IMR-90 (cell line): ENCODE data around the gene IL31RA. TPM values are rescaled to one million over a fixed set of nuclear protein-coding genes. Genes with fewer than 3 reads are reported as not detected.

Experiments used
- ATAC-seq: fragments of 200-7000 bp; cut with Tn5 transposase; 2 replicates; pipeline ENCODE4 v1.9.1; 2020; ENCODE audit warnings: low read depth, mild to moderate bottlenecking, moderate library complexity
- BruUV-seq: library from RNA; stranded (reverse); fragments of 400-500 nt; replicated peaks from 2 replicates; lab custom pipeline; 2021; lab: Mats Ljungman, UMichigan
- CTCF ChIA-PET: fragments of 300-600 bp; formaldehyde crosslinking; extraction: SDS; loops from one replicate; lab custom pipeline; 2021; ENCODE audit warnings: antibody characterized with exemption; lab: Yijun Ruan, JAX
- POLR2A ChIA-PET: fragments of 300-600 bp; sonication (Branson Sonifier 250); formaldehyde crosslinking; loops from one replicate; lab custom pipeline; 2022; ENCODE audit warnings: antibody characterized with exemption; ENCODE audit not compliant: unreplicated experiment; lab: Charles Lee
- DNase-seq: peaks from one replicate; pipeline ENCODE4 v3.0.0; 2013
- H2AFZ ChIP-seq: replicated peaks from 2 replicates; pipeline ENCODE3; 2013; ENCODE audit warnings: low read length, mild to moderate bottlenecking; ENCODE audit not compliant: poor library complexity
- H2AK5ac ChIP-seq: 2 replicates; pipeline ENCODE4 v1.6.1; 2013; ENCODE audit warnings: low read depth, low read length, inconsistent platforms
- H2AK9ac ChIP-seq: replicated peaks from 2 replicates; pipeline ENCODE3; 2013; ENCODE audit warnings: mild to moderate bottlenecking, low read depth, low read length, moderate library complexity; ENCODE audit not compliant: poor library complexity
- H2BK120ac ChIP-seq: 2 replicates; pipeline ENCODE4 v1.6.1; 2013; ENCODE audit warnings: low read depth, low read length, inconsistent platforms
- H2BK15ac ChIP-seq: 3 replicates; pipeline ENCODE4 v1.6.1; 2013; ENCODE audit warnings: low read depth, low read length, inconsistent platforms
- H2BK20ac ChIP-seq: 2 replicates; pipeline ENCODE4 v1.6.1; 2013; ENCODE audit warnings: low read depth, mild to moderate bottlenecking, inconsistent platforms, low read length, moderate library complexity
- H2BK5ac ChIP-seq: 2 replicates; pipeline ENCODE4 v1.6.1; 2013; ENCODE audit warnings: mild to moderate bottlenecking, low read depth, low read length, inconsistent platforms; ENCODE audit not compliant: poor library complexity, severe bottlenecking
- H3K14ac ChIP-seq: replicated peaks from 2 replicates; pipeline ENCODE4 v1.6.1; 2013; ENCODE audit warnings: low read depth, low read length, inconsistent platforms
- H3K18ac ChIP-seq: 2 replicates; pipeline ENCODE4 v1.6.1; 2013; ENCODE audit warnings: low read depth, low read length, control low read depth
- H3K23ac ChIP-seq: 2 replicates; pipeline ENCODE4 v1.6.1; 2013; ENCODE audit warnings: low read depth, low read length, inconsistent platforms
- H3K27ac ChIP-seq: 2 replicates; pipeline ENCODE4 v1.5.1; 2013; ENCODE audit warnings: mild to moderate bottlenecking, control low read depth, low read length; ENCODE audit not compliant: insufficient read depth
- H3K27me3 ChIP-seq: 2 replicates; pipeline ENCODE4 v1.6.1; 2013; ENCODE audit warnings: low read length; ENCODE audit not compliant: control insufficient read depth, insufficient read depth
- H3K36me3 ChIP-seq: 2 replicates; pipeline ENCODE4 v1.6.1; 2013; ENCODE audit warnings: low read length, mixed read lengths; ENCODE audit not compliant: control insufficient read depth, insufficient read depth
- H3K4ac ChIP-seq: 2 replicates; pipeline ENCODE4 v1.6.1; 2013; ENCODE audit warnings: low read depth, low read length, inconsistent platforms
- H3K4me1 ChIP-seq: 2 replicates; pipeline ENCODE4 v1.6.1; 2013; ENCODE audit warnings: low read length, mixed read lengths; ENCODE audit not compliant: control insufficient read depth, insufficient read depth
- H3K4me2 ChIP-seq: 2 replicates; pipeline ENCODE4 v1.6.1; 2013; ENCODE audit warnings: low read depth, mild to moderate bottlenecking, control low read depth, low read length, moderate library complexity
- H3K4me3 ChIP-seq: 2 replicates; pipeline ENCODE4 v1.5.1; 2013; ENCODE audit warnings: low read depth, mild to moderate bottlenecking, control low read depth, low read length, moderate library complexity; ENCODE audit not compliant: insufficient read depth
- H3K56ac ChIP-seq: 2 replicates; pipeline ENCODE4 v1.6.1; 2013; ENCODE audit warnings: low read length, inconsistent platforms; ENCODE audit not compliant: insufficient read depth; ENCODE audit errors: extremely low read depth
- H3K79me1 ChIP-seq, 2 experiments: 2 replicates each; pipeline ENCODE4 v1.6.1; 2013; ENCODE audit warnings: low read length in 2 of 2, inconsistent platforms in 1 of 2, low read depth in 1 of 2
- H3K9ac ChIP-seq: 2 replicates; pipeline ENCODE4 v1.6.1; 2013; ENCODE audit warnings: low read depth, low read length, control low read depth
- H3K9me1 ChIP-seq: 2 replicates; pipeline ENCODE4 v1.6.1; 2013; ENCODE audit warnings: low read length, inconsistent platforms; ENCODE audit not compliant: insufficient read depth
- H3K9me3 ChIP-seq: 2 replicates; pipeline ENCODE4 v1.6.1; 2013; ENCODE audit warnings: low read length; ENCODE audit not compliant: control insufficient read depth, insufficient read depth
- H4K20me1 ChIP-seq: 2 replicates; pipeline ENCODE4 v1.6.1; 2013; ENCODE audit warnings: low read length, inconsistent platforms; ENCODE audit not compliant: insufficient read depth
- H4K5ac ChIP-seq: 2 replicates; pipeline ENCODE4 v1.6.1; 2013; ENCODE audit warnings: mild to moderate bottlenecking, low read depth, low read length, control low read depth
- H4K8ac ChIP-seq, 2 experiments: 2 replicates each; pipeline ENCODE4 v1.6.1; 2013; ENCODE audit warnings: low read depth in 2 of 2, low read length in 2 of 2, control low read depth in 1 of 2, inconsistent platforms in 1 of 2
- H4K91ac ChIP-seq: 2 replicates; pipeline ENCODE4 v1.6.1; 2013; ENCODE audit warnings: low read depth, low read length, inconsistent platforms; ENCODE audit not compliant: insufficient read depth
- CEBPB ChIP-seq: IDR thresholded peaks from 2 replicates; pipeline ENCODE4 v1.6.1; 2012; ENCODE audit warnings: low read depth, low read length, improper control_type of control experiment
- CHD1 ChIP-seq: IDR thresholded peaks from 2 replicates; pipeline ENCODE4 v1.6.1; 2012; ENCODE audit warnings: low read depth, low read length, improper control_type of control experiment
- NFE2L2 ChIP-seq: fragments of 150-350 bp; IDR thresholded peaks from 2 replicates; pipeline ENCODE4 v1.6.1; 2016; ENCODE audit warnings: low read depth, mild to moderate bottlenecking, low read length
- POLR2A ChIP-seq: IDR thresholded peaks from 2 replicates; pipeline ENCODE4 v1.6.1; 2012; ENCODE audit warnings: mild to moderate bottlenecking, low read depth, low read length
- WGBS, 2 experiments: methylation state at CpG; one replicate each; pipeline versions ENCODE4 v1.1.5 to v1.1.7; 2013; ENCODE audit warnings: missing lambda C conversion rate in 2 of 2; ENCODE audit not compliant: insufficient read length in 1 of 2; ENCODE audit errors: extremely low coverage in 2 of 2; 5-methylcytosine and 5-hydroxymethylcytosine counted together
- dilution Hi-C: fragments of 300-500 bp; cut with HindIII; formaldehyde crosslinking; loops from one replicate; pipeline ENCODE4 v1.14.3; 2018; ENCODE audit warnings: low sequenced_read_pairs; ENCODE audit not compliant: unreplicated experiment
- in situ Hi-C: fragments of 300-500 bp; cut with MboI; formaldehyde crosslinking; loops from 3 replicates; pipeline ENCODE4 v1.14.3; 2019; ENCODE audit warnings: low sequenced_read_pairs, inconsistent platforms, mixed read lengths
- intact Hi-C: fragments of 100-400 bp; cut with micrococcal nuclease; formaldehyde crosslinking; loops from 2 replicates; pipeline ENCODE4 v1.10.0; 2022
- polyA plus RNA-seq, 3 experiments: library from polyadenylated mRNA; depleted of rRNA; stranded (reverse); fragments of >200 nt; gene quantifications; 2 replicates each; pipeline ENCODE4 v1.2.3, GENCODE V29; 2012; ENCODE audit warnings: low replicate concordance in 1 of 3
- total RNA-seq: library from RNA; depleted of rRNA; stranded (reverse); fragments of >200 nt; gene quantifications from 2 replicates; pipeline ENCODE4 v1.2.3, GENCODE V29; 2012
- TF ChIP-seq, protein P1 (sequence below): fragments of 150-350 bp; IDR thresholded peaks from 2 replicates; pipeline ENCODE4 v1.6.1; 2016; ENCODE audit warnings: low read depth, mild to moderate bottlenecking, low read length, moderate library complexity, borderline replicate concordance
- TF ChIP-seq, protein P2 (sequence below): fragments of 150-350 bp; IDR thresholded peaks from 2 replicates; pipeline ENCODE4 v1.6.1; 2017; ENCODE audit warnings: mild to moderate bottlenecking, antibody characterized with exemption, low read length, low read depth

Gene IL31RA
- total and polyA plus RNA-seq, 2 of the 4 experiments (the other 2 are of a cell fraction): 0.39 to 0.90 TPM

- H4K5ac ChIP-seq: no peak overlapping the region
- H4K20me1 ChIP-seq: no peaks in the 10 kb centered on the region
- H2BK20ac ChIP-seq: no peak overlapping the region
- no peak overlapping the region for H2BK15ac ChIP-seq
- H3K56ac ChIP-seq: no peak overlapping the region
- ATAC-seq (no peak), DNase-seq (no peak)
- H2AK9ac ChIP-seq: no peak overlapping the region
- no peaks in the 10 kb centered on the region for H3K9me3 ChIP-seq
- H2AK5ac ChIP-seq: no peak overlapping the region
- H3K4ac ChIP-seq: no peak overlapping the region
- H3K36me3 ChIP-seq: no peaks in the 10 kb centered on the region
- H3K18ac ChIP-seq: no peak overlapping the region
- H4K8ac ChIP-seq: no peak overlapping the region
- no peak overlapping the region for H2BK120ac ChIP-seq
- no peak overlapping the region for H2AFZ ChIP-seq
- ChIA-PET CTCF (no interaction called here), POLR2A (no interaction called here)
- H4K91ac ChIP-seq: no peak overlapping the region
- no peak overlapping the region for H3K4me2 ChIP-seq
- no peak overlapping the region for H3K14ac ChIP-seq
- intact Hi-C loops: no loop called here
- no peaks in the 10 kb centered on the region; the same call in 1 of the 2 replicates for H3K9me1 ChIP-seq
- H3K4me1 ChIP-seq: peaks cover 2% of the 10 kb centered on the region; the same call in 1 of the 2 replicates
- TF ChIP-seq CEBPB: no peak
- no peak for TF ChIP-seq NFE2L2
- no peak for TF ChIP-seq POLR2A
- no peak for TF ChIP-seq CHD1
- TF ChIP-seq, protein P1, sequence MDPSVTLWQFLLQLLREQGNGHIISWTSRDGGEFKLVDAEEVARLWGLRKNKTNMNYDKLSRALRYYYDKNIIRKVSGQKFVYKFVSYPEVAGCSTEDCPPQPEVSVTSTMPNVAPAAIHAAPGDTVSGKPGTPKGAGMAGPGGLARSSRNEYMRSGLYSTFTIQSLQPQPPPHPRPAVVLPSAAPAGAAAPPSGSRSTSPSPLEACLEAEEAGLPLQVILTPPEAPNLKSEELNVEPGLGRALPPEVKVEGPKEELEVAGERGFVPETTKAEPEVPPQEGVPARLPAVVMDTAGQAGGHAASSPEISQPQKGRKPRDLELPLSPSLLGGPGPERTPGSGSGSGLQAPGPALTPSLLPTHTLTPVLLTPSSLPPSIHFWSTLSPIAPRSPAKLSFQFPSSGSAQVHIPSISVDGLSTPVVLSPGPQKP: no peak
- TF ChIP-seq, protein P2, sequence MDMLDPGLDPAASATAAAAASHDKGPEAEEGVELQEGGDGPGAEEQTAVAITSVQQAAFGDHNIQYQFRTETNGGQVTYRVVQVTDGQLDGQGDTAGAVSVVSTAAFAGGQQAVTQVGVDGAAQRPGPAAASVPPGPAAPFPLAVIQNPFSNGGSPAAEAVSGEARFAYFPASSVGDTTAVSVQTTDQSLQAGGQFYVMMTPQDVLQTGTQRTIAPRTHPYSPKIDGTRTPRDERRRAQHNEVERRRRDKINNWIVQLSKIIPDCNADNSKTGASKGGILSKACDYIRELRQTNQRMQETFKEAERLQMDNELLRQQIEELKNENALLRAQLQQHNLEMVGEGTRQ: no peak
- 90% methylated on average over 3 of the region's 5 CpGs; no CpG with 5 or more reads in 1 of the 2 experiments for WGBS, 2 experiments
- in situ Hi-C loops: no loop called here
- no peak overlapping the region for H3K27ac ChIP-seq
- BruUV-seq: no TSS peak
- no peak overlapping the region for H3K4me3 ChIP-seq
- dilution Hi-C loops: no loop called here
- no peaks in the 10 kb centered on the region for H3K27me3 ChIP-seq
- H3K79me1 ChIP-seq: no peaks in the 10 kb centered on the region
- H3K9ac ChIP-seq: no peak overlapping the region
- H3K23ac ChIP-seq: no peak overlapping the region
- no peak overlapping the region for H2BK5ac ChIP-seq
These were observed 74.6 kb downstream of the IL31RA start for GRCh38 chr5:55925712-55926111.
